Stimulated activated CD4-positive, alpha-beta T cell treated with anti-CD3 and anti-CD28 coated beads, Interleukin-12 subunit alpha, Interleukin-12 subunit beta, amount 100 ng/mL, for 48 hours (primary cell): ENCODE data around the gene CLRN3.
A peak's percentile ranks its signal among the peaks of the same experiment; 100 is the strongest.

ENCODE experiments used
- DNase-seq, 3 donors: peaks; one replicate each; pipeline ENCODE4 v3.0.0-alpha.2; 2020; ENCODE audit warnings: low read depth in 2 of 3, low spot score in 1 of 3

The CLRN3 gene

GRCh38 chr10:127875449-127875765 is 17.3 kb downstream of the CLRN3 start:
- DNase-seq, result no peak

- no peak for DNase-seq
Measured at GRCh38 chr10:127874671-127875448, 17.9 kb downstream of the CLRN3 start.

GRCh38 chr10:127873901-127874470 is 18.8 kb downstream of the CLRN3 start:
- DNase-seq, result no peak

DNA sequence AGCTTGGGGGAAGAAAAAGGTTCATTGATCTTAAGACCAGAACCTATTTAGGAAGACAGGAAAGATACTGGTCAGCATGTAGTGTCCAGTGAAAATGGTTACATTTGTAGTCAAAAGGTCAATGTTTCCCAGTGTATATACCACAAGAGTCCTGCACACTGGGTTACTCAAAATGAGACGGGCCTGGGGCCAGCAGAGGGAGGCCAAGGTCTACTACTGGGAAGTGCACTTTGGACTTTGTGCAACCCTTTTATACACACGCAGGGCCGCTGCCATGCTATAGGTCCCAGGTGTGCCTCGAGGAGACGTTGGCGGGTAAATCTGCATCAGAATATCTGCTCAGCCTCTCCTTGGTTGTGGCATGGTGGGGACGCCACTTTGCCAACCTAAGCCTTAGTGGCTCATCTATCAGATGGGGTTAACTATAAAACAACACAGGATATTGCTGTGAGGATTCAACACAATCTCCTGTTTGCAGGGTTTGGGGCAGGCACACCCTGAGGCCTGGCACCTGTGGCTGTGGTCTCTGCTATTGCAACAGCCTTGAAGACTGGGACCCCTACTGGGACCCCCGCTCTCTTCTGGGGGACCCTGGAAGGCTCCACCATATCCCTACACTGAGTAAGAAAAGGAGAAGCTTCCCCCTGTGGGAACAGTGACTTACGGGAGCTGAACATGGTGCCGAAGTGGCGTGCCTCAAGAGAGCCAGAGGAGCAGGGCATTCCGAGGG is 19.7 kb downstream of the CLRN3 start:
- DNase-seq, result no peak

DNA sequence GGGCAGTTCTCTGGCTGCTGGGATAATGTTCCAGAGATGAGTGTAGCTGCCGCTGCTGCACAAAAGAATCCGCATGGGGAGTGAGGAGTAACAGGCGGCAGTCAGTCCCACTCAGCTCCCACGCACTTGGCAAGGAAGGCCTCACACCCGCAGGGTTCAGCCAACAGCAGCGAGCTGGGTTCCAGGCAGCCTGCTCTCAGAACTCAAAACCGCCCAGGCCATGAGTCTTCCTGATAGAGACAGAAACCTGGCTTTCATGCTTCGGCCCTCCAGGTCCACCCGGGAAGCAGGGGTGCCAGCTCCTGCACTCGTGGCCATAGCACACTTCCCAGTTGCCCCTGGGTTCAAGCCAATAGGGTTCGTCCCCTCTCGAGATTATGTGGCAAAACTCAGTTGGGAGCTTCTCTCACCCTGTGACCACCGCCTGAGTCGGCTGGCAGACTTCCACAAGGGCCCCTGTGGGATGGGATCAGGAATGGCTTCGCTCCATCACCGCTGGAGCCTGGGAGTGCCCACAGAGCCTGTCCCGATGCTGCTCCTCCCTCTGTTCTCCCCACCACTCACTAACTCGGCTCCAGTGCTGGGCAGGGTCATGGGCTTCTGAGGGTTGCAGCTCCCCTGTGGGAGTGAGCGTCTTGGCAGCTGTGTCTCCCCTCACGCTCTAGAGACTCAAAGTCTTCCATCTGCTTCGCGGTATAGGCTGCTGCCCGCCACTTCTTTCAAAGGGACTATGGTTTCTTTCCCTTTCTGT is 20.6 kb downstream of the CLRN3 start:
- no peak for DNase-seq

GRCh38 chr10:127871631-127872010 is 21.1 kb downstream of the CLRN3 start:
- no peak for DNase-seq

DNA sequence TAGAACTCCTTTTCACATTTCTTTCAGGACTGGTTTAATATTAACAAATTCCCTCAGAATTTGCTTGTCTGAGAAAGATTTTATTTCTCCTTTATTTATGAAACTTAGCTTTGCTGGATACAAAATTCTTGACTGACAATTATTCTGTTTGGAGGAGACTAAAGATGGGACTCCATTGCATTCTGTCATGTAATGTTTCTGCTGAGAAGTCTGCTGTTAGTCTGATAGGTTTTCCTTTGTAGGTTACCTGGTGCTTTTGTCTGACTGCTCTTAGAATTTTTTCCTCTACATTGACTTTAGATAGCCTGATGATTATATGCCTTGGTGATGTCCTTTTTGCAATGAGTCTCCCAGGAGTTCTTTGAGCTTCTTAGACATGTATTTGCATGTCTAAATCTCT is 23.4 kb downstream of the CLRN3 start:
- no peak for DNase-seq

- DNase-seq, result no peak
Measured at GRCh38 chr10:127867805-127868204, 24.9 kb downstream of the CLRN3 start.

GRCh38 chr10:127866276-127867013 is 26.3 kb downstream of the CLRN3 start:
- DNase-seq, result no peak

- no peak for DNase-seq
Measured at GRCh38 chr10:127863231-127863825, 29.4 kb downstream of the CLRN3 start.

- no peak for DNase-seq
Measured at GRCh38 chr10:127860592-127860991, 32.1 kb downstream of the CLRN3 start.

GRCh38 chr10:127855976-127856375 is 36.8 kb downstream of the CLRN3 start:
- no peak for DNase-seq

DNA sequence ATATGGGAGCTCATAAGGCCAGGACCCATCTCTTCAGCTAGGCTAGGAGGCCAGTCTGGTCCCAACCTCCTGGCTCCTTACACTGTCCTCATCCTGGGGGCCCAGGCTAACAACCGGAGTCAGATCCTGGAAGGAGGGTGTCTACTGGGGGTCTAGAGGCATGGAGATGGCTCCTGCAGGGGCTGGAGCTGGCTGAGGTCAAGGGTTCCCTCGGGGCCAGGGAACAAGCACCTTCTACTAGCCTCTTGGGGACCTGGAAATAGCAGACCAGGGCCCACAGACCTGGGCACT is 37.2 kb downstream of the CLRN3 start:
- DNase-seq, result no peak

DNA sequence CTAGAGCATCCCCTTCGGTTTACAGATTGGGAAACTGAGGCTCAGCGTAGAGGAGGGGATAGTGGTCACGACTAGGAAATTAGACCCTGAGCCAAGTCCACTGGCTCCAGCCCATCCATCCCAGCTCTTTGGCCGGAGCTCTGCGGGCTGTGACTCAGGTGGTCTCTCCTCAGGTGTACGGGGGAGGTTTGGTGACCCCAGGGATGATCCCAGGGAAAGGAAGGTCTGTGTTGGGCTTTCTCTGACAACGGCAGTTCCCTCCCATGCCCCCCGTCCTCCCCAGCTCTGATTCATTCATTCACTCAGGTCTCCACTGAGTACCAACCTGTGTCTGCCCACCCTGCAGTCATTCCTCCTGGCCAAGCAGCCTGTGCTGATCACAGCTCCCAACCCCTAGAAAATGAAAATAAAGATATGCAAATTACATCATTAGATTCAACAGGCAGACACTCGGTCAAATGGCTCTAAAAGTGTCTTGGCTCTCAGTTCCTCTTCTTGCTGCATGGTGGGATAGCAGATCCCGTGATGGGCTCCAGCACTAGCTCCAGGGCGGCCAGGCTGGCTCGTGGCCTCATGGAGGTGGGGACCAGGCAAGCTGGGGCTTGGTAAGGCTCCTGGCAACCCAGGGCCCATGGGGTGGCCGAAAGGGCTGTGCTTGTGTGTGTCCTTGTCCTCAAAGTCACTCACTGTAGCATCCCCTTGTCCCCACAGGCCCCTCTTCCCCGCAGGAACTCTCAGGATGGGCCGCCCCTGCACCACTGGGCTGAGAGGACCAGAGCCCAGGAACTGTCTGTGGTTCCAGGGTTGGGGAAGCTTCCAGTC is 37.8 kb downstream of the CLRN3 start:
- DNase-seq, result no peak

- DNase-seq, result peak; percentile 20 to 43 (median 39)
Measured at GRCh38 chr10:127853868-127854768, 38.6 kb downstream of the CLRN3 start.

DNA sequence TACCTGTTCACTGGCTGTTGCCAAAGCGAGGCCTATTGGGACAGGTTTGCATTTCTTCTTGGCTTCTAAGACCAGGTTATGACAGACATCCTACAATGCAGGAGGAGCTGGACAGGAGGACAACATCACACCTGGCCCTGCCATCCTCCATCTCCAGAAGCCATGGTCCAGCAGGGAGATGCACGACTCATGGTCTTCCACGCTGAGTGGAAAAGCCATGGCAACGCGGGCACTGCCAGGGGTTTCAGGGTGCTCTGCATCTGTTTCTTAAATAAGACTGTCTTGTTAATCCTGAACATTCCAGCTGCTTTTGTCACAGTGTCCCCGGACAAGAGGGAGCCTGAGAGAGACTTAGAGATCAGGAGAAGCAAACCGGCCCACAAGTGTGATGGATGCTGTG is 40.3 kb downstream of the CLRN3 start:
- DNase-seq, result no peak

GRCh38 chr10:127851661-127852194 is 41.0 kb downstream of the CLRN3 start:
- no peak for DNase-seq

DNA sequence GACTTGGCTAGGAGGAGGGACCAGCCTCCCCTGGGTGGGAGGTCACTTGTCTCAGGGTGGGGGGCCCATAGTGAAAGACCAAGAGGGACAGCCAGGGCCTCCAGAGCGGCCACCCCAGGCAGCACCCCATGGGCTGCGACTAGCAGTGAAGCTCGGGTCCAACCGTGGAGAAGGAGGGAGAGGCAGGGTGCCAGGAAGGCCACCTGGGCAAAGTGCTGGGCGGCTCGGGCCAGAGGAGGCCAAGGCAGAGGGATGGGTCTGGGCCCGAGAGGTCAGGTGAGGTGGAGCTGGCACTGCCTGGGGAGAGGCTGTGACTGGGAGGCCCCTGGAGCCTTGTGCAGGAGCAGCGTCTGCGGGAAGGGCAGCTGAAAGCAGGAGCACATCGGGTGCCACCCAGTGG is 41.8 kb downstream of the CLRN3 start:
- no peak for DNase-seq

DNA sequence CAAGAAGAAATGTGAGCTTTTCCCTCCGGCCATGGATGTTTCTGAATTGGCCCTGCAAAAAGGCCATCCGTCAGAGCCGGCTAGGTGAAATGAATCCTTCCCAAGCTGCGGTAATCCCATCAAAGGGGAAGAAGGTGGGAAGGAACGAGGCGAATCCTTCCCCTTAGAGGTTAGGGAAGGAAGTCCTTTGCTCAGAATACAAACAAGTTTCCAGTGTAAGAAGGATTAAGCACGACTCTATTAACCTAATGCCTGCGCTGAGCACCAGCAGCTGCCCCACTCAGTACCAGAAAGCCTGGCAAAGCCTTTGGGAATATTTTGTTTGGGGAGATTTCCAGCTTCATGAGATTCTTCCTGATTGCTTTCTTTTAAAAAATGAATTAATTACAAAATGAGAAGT is 42.8 kb downstream of the CLRN3 start:
- no peak for DNase-seq
